GM12892 (cell line): ENCODE measurements around the gene PITPNC1.
A peak's percentile ranks its signal among the peaks of the same experiment; 100 is the strongest.

ENCODE experiments used
- DNase-seq: peaks from one replicate; pipeline ENCODE4 v3.0.0; 2011; ENCODE audit not compliant: insufficient read length
- FAIRE-seq: peaks from 2 replicates; lab custom pipeline; 2011; peaks lifted over from hg19 to GRCh38; lab: Jason Lieb, UNC
- POLR2A ChIP-seq: IDR thresholded peaks from 2 replicates; pipeline ENCODE4 v1.6.1; 2011; ENCODE audit warnings: low read depth, low read length, control low read depth
- POLR2AphosphoS5 ChIP-seq: IDR thresholded peaks from 2 replicates; pipeline ENCODE4 v1.6.1; 2011; ENCODE audit warnings: low read depth, low read length, control low read depth
- TAF1 ChIP-seq: IDR thresholded peaks from 2 replicates; pipeline ENCODE4 v1.6.1; 2011; ENCODE audit warnings: low read depth, mild to moderate bottlenecking, control low read depth, low read length, borderline replicate concordance

PITPNC1 gene

GRCh38 chr17:67517325-67517724 is 140.2 kb downstream of the PITPNC1 start:
- DNase-seq (no peak), FAIRE-seq (no peak)
- TF ChIP-seq POLR2AphosphoS5 (no peak), POLR2A (no peak), TAF1 (no peak)

- DNase-seq (no peak), FAIRE-seq (no peak)
- no peak for TF ChIP-seq POLR2A
- TF ChIP-seq POLR2AphosphoS5 = no peak
- no peak for TF ChIP-seq TAF1
Observed at GRCh38 chr17:67518876-67519275, 141.8 kb downstream of the PITPNC1 start.

- TF ChIP-seq POLR2A = no peak
- TF ChIP-seq POLR2AphosphoS5 = no peak
- no peak for TF ChIP-seq TAF1
- DNase-seq = no peak
- FAIRE-seq = no peak
Observed at GRCh38 chr17:67519801-67520251, 142.7 kb downstream of the PITPNC1 start.

GRCh38 chr17:67520252-67520906 is 143.3 kb downstream of the PITPNC1 start:
- no peak for DNase-seq
- no peak for TF ChIP-seq POLR2A
- FAIRE-seq = peak; percentile 46

- no peak for FAIRE-seq
- no peak for DNase-seq
- TF ChIP-seq POLR2AphosphoS5 (no peak), TAF1 (no peak), POLR2A (no peak)
Observed at GRCh38 chr17:67520916-67521774, 144.1 kb downstream of the PITPNC1 start.

GRCh38 chr17:67521775-67522069 is 144.6 kb downstream of the PITPNC1 start:
- FAIRE-seq (no peak), DNase-seq (no peak)
- no peak for TF ChIP-seq POLR2A
- TF ChIP-seq TAF1 = no peak
- TF ChIP-seq POLR2AphosphoS5 = no peak

- TF ChIP-seq POLR2A = no peak
- TF ChIP-seq TAF1 = no peak
- TF ChIP-seq POLR2AphosphoS5 = no peak
- no peak for FAIRE-seq
- DNase-seq = no peak
Observed at GRCh38 chr17:67523101-67523500, 146.0 kb downstream of the PITPNC1 start.

GRCh38 chr17:67525239-67526135 is 148.4 kb downstream of the PITPNC1 start:
- TF ChIP-seq POLR2AphosphoS5 (no peak), POLR2A (no peak), TAF1 (no peak)
- FAIRE-seq = no peak
- no peak for DNase-seq

- FAIRE-seq (no peak), DNase-seq (no peak)
- TF ChIP-seq POLR2AphosphoS5 (no peak), TAF1 (no peak), POLR2A (no peak)
Observed at GRCh38 chr17:67526700-67527099, 149.6 kb downstream of the PITPNC1 start.

GRCh38 chr17:67528751-67529436 is 151.8 kb downstream of the PITPNC1 start:
- no peak for FAIRE-seq
- TF ChIP-seq TAF1 = no peak
- TF ChIP-seq POLR2AphosphoS5 = no peak
- no peak for TF ChIP-seq POLR2A
- no peak for DNase-seq

- peak; percentile 59 for DNase-seq
- no peak for TF ChIP-seq POLR2A
- TF ChIP-seq POLR2AphosphoS5 = no peak
- TF ChIP-seq TAF1 = no peak
- peak; percentile 83 for FAIRE-seq
Observed at GRCh38 chr17:67531291-67531690, 154.2 kb downstream of the PITPNC1 start.
